Tibial artery (tissue), 4 donors: ENCODE results near the gene UBXN2A.

Experiments
- DNase-seq, 2 donors: peaks; one replicate each; pipeline ENCODE4 v3.0.0-alpha.2; 2019
- H3K27ac ChIP-seq, 2 donors: fragments of 200-600 bp; sonication (generic) in 1 of 2; 1 replicate in 1 of 2; 2 replicates in 1 of 2; pipeline ENCODE4 v1.5.1; 2018 to 2019; ENCODE audit warnings: mild to moderate bottlenecking in 1 of 2
- H3K27me3 ChIP-seq, 2 donors: fragments of 200-600 bp; sonication (generic) in 1 of 2; one replicate each; pipeline versions ENCODE4 v1.5.1 to v1.6.0; 2016 to 2019
- H3K36me3 ChIP-seq, 3 donors: fragments of 200-600 bp; sonication (generic) in 2 of 3; one replicate each; pipeline ENCODE4 v1.5.1; 2016 to 2019; ENCODE audit warnings: mild to moderate bottlenecking in 2 of 3
- H3K4me1 ChIP-seq, 4 donors: fragments of 200-600 bp; sonication (generic) in 2 of 4; 1 replicate in 3 of 4; 2 replicates in 1 of 4; pipeline ENCODE4 v1.5.1; 2016 to 2019
- H3K4me3 ChIP-seq, 2 donors: fragments of 200-600 bp; sonication (generic) in 1 of 2; 1 replicate in 1 of 2; 2 replicates in 1 of 2; pipeline ENCODE4 v1.5.1; 2018 to 2019; ENCODE audit warnings: mild to moderate bottlenecking in 2 of 2
- H3K9me3 ChIP-seq, 3 donors: fragments of 200-600 bp; sonication (generic) in 1 of 3; one replicate each; pipeline ENCODE4 v1.5.1; 2016 to 2019
- CTCF ChIP-seq, 2 experiments: fragments of 200-600 bp in 1 of 2; fragments of 450-650 bp in 1 of 2; IDR thresholded peaks; one replicate each; pipeline ENCODE4 v1.5.1; 2017 to 2019; ENCODE audit warnings: antibody characterized with exemption in 2 of 2, mild to moderate bottlenecking in 1 of 2, moderate library complexity in 1 of 2
- intact Hi-C: fragments of 100-400 bp; cut with DNase I; formaldehyde crosslinking; loops from one replicate; pipeline ENCODE4 v1.15.0; 2023; ENCODE audit warnings: low total_unique reads

UBXN2A gene

GRCh38 chr2:23926750-23927571, 13.3 kb upstream of the UBXN2A start, which contains the start of gene ATAD2B:
ATAD2B (minus strand) TSS chr2:23927123; CDS start chr2:23926770, 353 bp downstream.
- TF ChIP-seq CTCF (IDR thresholded peaks at IDR 0.05) = peak; percentile 84 to 85
- Histone ChIP-seq H3K27ac (peak within 1 kb of the TSS; percentile 89 to 99), H3K4me1 (peaks cover 0 to 35% (median 18%) of the 10 kb centered on the region in 4 donors), H3K27me3 (no peaks in the 10 kb centered on the region), H3K36me3 (peaks cover 0 to 4% (median 0%) of the 10 kb centered on the region in 3 donors), H3K9me3 (no peaks in the 10 kb centered on the region), H3K4me3 (peak within 1 kb of the TSS; percentile 71 to 94)
- intact Hi-C loops = loop anchor here (5.0 kb wide), 1 partner anchor 155 kb away; the partner anchor contains the start of gene TP53I3
- DNase-seq = peak; percentile 85 to 95

GRCh38 chr2:23934259-23934658, 6.0 kb upstream of the UBXN2A start:
- no peak for DNase-seq
- TF ChIP-seq CTCF (IDR thresholded peaks at IDR 0.05) = no peak
- intact Hi-C loops = no loop called here
- Histone ChIP-seq H3K36me3 (peaks cover 0 to 6% (median 0%) of the 10 kb centered on the region in 3 donors), H3K4me1 (peaks cover 0 to 3% (median 0%) of the 10 kb centered on the region in 4 donors), H3K9me3 (no peaks in the 10 kb centered on the region), H3K27ac (no peak overlapping the region), H3K4me3 (no peak overlapping the region), H3K27me3 (no peaks in the 10 kb centered on the region)

GRCh38 chr2:23940718-23941620, 706 bp downstream of the UBXN2A start:
- TF ChIP-seq CTCF (IDR thresholded peaks at IDR 0.05) = no peak
- DNase-seq = peak in 1 of 2 donors; percentile 33
- intact Hi-C loops = no loop called here

GRCh38 chr2:23941644-23942043, 1.4 kb downstream of the UBXN2A start:
- H3K36me3 ChIP-seq = no peaks in the 10 kb centered on the region
- H3K27ac ChIP-seq = peak overlapping the region in 1 of 2 donors; percentile 90
- no peak for DNase-seq
- TF ChIP-seq CTCF (IDR thresholded peaks at IDR 0.05) = no peak
- peaks cover 0 to 13% (median 5%) of the 10 kb centered on the region in 4 donors for H3K4me1 ChIP-seq
- H3K9me3 ChIP-seq = no peaks in the 10 kb centered on the region
- intact Hi-C loops = no loop called here
- H3K4me3 ChIP-seq = peak overlapping the region; percentile 63 to 93
- H3K27me3 ChIP-seq = no peaks in the 10 kb centered on the region

More at GRCh38 chr2:23940718-23941620, 706 bp downstream of the UBXN2A start:
- Histone ChIP-seq H3K4me1 (peaks cover 0 to 13% (median 5%) of the 10 kb centered on the region in 4 donors), H3K36me3 (no peaks in the 10 kb centered on the region), H3K27me3 (no peaks in the 10 kb centered on the region), H3K9me3 (no peaks in the 10 kb centered on the region), H3K27ac (peak overlapping the region; percentile 87 to 90), H3K4me3 (peak overlapping the region; percentile 63 to 93)

- no peak for DNase-seq
- no peak for TF ChIP-seq CTCF (IDR thresholded peaks at IDR 0.05)
- Histone ChIP-seq H3K4me1 (peaks cover 0 to 13% (median 5%) of the 10 kb centered on the region in 4 donors), H3K4me3 (no peak overlapping the region), H3K27me3 (no peaks in the 10 kb centered on the region), H3K27ac (no peak overlapping the region), H3K9me3 (no peaks in the 10 kb centered on the region), H3K36me3 (no peaks in the 10 kb centered on the region)
- intact Hi-C loops = no loop called here
Observed at GRCh38 chr2:23943666-23944065, 3.4 kb downstream of the UBXN2A start.
